Calu3 (cell line): ENCODE measurements around the gene C2orf78. TPM values are rescaled to one million over a fixed set of nuclear protein-coding genes. Genes with fewer than 3 reads are reported as not detected.

ENCODE experiments used
- BruUV-seq: library from RNA; stranded (reverse); fragments of 400-500 nt; replicated peaks from 2 replicates; lab custom pipeline; 2021; lab: Mats Ljungman, UMichigan
- CTCF ChIA-PET: fragments of 300-600 bp; sonication (Branson Sonifier 250); formaldehyde crosslinking; loops from one replicate; lab custom pipeline; 2022; ENCODE audit warnings: antibody characterized with exemption; lab: Charles Lee
- DNase-seq: peaks from one replicate; pipeline ENCODE4 v3.0.0; 2022
- H3K27ac Mint-ChIP-seq: one replicate; pipeline ENCODE4 v1.8.0; 2022; ENCODE audit warnings: mixed read lengths; ENCODE audit not compliant: unreplicated experiment
- H3K27me3 Mint-ChIP-seq: one replicate; pipeline ENCODE4 v1.8.0; 2022; ENCODE audit warnings: mixed read lengths; ENCODE audit not compliant: unreplicated experiment
- H3K36me3 Mint-ChIP-seq: one replicate; pipeline ENCODE4 v1.8.0; 2022; ENCODE audit warnings: mild to moderate bottlenecking, moderate library complexity, mixed read lengths; ENCODE audit not compliant: insufficient read depth, unreplicated experiment
- H3K4me1 Mint-ChIP-seq: one replicate; pipeline ENCODE4 v1.8.0; 2022; ENCODE audit warnings: mild to moderate bottlenecking, low read depth, mixed read lengths; ENCODE audit not compliant: unreplicated experiment
- H3K4me3 Mint-ChIP-seq: one replicate; pipeline ENCODE4 v1.8.0; 2022; ENCODE audit warnings: mild to moderate bottlenecking, low read depth, moderate library complexity, mixed read lengths; ENCODE audit not compliant: unreplicated experiment
- H3K9me3 Mint-ChIP-seq: one replicate; pipeline ENCODE4 v1.8.0; 2022; ENCODE audit warnings: low read depth, mixed read lengths; ENCODE audit not compliant: unreplicated experiment
- CTCF ChIP-seq: fragments of 200-600 bp; IDR thresholded peaks from one replicate; pipeline ENCODE4 v1.8.0; 2022; ENCODE audit warnings: antibody characterized with exemption; ENCODE audit not compliant: unreplicated experiment
- intact Hi-C: fragments of 100-400 bp; cut with micrococcal nuclease; formaldehyde crosslinking; loops from one replicate; pipeline ENCODE4 v1.10.0; 2022; ENCODE audit not compliant: unreplicated experiment
- total RNA-seq: library from RNA; stranded (reverse); gene quantifications from 2 replicates; pipeline ENCODE4 v1.2.3, GENCODE V29; 2022

Gene C2orf78
- total RNA-seq, 1 experiment from 2014 or later: not detected

- Mint-ChIP-seq H3K27me3 (no peaks in the 10 kb centered on the region), H3K27ac (no peak overlapping the region), H3K4me1 (peaks cover 9% of the 10 kb centered on the region), H3K4me3 (no peak overlapping the region), H3K36me3 (peaks cover 37% of the 10 kb centered on the region), H3K9me3 (no peaks in the 10 kb centered on the region)
- intact Hi-C loops: no loop called here
- no TSS peak for BruUV-seq
- CTCF ChIA-PET: no interaction called here
- TF ChIP-seq CTCF: no peak
- no peak for DNase-seq
Measured at GRCh38 chr2:73766349-73766748, 17.6 kb upstream of the C2orf78 start.

GRCh38 chr2:73766994-73767393 lies 17.0 kb upstream of the C2orf78 start:
- DNase-seq: no peak
- TF ChIP-seq CTCF: no peak
- Mint-ChIP-seq H3K9me3 (no peaks in the 10 kb centered on the region), H3K27ac (no peak overlapping the region), H3K27me3 (no peaks in the 10 kb centered on the region), H3K36me3 (peaks cover 40% of the 10 kb centered on the region), H3K4me1 (peaks cover 9% of the 10 kb centered on the region), H3K4me3 (no peak overlapping the region)
- BruUV-seq: no TSS peak
- intact Hi-C loops: no loop called here
- CTCF ChIA-PET: no interaction called here

GRCh38 chr2:73770725-73771124 lies 13.3 kb upstream of the C2orf78 start:
- Mint-ChIP-seq H3K4me1 (no peaks in the 10 kb centered on the region), H3K4me3 (no peak overlapping the region), H3K9me3 (no peaks in the 10 kb centered on the region), H3K27ac (no peak overlapping the region), H3K27me3 (no peaks in the 10 kb centered on the region), H3K36me3 (peaks cover 43% of the 10 kb centered on the region)
- no TSS peak for BruUV-seq
- intact Hi-C loops: no loop called here
- TF ChIP-seq CTCF: no peak
- CTCF ChIA-PET: no interaction called here
- no peak for DNase-seq

- no peak for TF ChIP-seq CTCF
- DNase-seq: no peak
- Mint-ChIP-seq H3K27me3 (no peaks in the 10 kb centered on the region), H3K36me3 (peaks cover 33% of the 10 kb centered on the region), H3K4me1 (no peaks in the 10 kb centered on the region), H3K9me3 (no peaks in the 10 kb centered on the region), H3K27ac (no peak overlapping the region), H3K4me3 (no peak overlapping the region)
- BruUV-seq: no TSS peak
- intact Hi-C loops: no loop called here
- CTCF ChIA-PET: no interaction called here
Measured at GRCh38 chr2:73772819-73773218, 11.2 kb upstream of the C2orf78 start.
